IMR-90 (cell line): ENCODE data around the gene GALNT7. TPM values are rescaled to one million over a fixed set of nuclear protein-coding genes. Genes with fewer than 3 reads are reported as not detected.

Experiments used
- ATAC-seq: fragments of 200-7000 bp; cut with Tn5 transposase; 2 replicates; pipeline ENCODE4 v1.9.1; 2020; ENCODE audit warnings: low read depth, mild to moderate bottlenecking, moderate library complexity
- BruUV-seq: library from RNA; stranded (reverse); fragments of 400-500 nt; replicated peaks from 2 replicates; lab custom pipeline; 2021; lab: Mats Ljungman, UMichigan
- CTCF ChIA-PET: fragments of 300-600 bp; formaldehyde crosslinking; extraction: SDS; loops from one replicate; lab custom pipeline; 2021; ENCODE audit warnings: antibody characterized with exemption; lab: Yijun Ruan, JAX
- POLR2A ChIA-PET: fragments of 300-600 bp; sonication (Branson Sonifier 250); formaldehyde crosslinking; loops from one replicate; lab custom pipeline; 2022; ENCODE audit warnings: antibody characterized with exemption; ENCODE audit not compliant: unreplicated experiment; lab: Charles Lee
- DNase-seq: peaks from one replicate; pipeline ENCODE4 v3.0.0; 2013
- H2AFZ ChIP-seq: replicated peaks from 2 replicates; pipeline ENCODE3; 2013; ENCODE audit warnings: low read length, mild to moderate bottlenecking; ENCODE audit not compliant: poor library complexity
- H2AK5ac ChIP-seq: 2 replicates; pipeline ENCODE4 v1.6.1; 2013; ENCODE audit warnings: low read depth, low read length, inconsistent platforms
- H2AK9ac ChIP-seq: replicated peaks from 2 replicates; pipeline ENCODE3; 2013; ENCODE audit warnings: mild to moderate bottlenecking, low read depth, low read length, moderate library complexity; ENCODE audit not compliant: poor library complexity
- H2BK120ac ChIP-seq: 2 replicates; pipeline ENCODE4 v1.6.1; 2013; ENCODE audit warnings: low read depth, low read length, inconsistent platforms
- H2BK15ac ChIP-seq: 3 replicates; pipeline ENCODE4 v1.6.1; 2013; ENCODE audit warnings: low read depth, low read length, inconsistent platforms
- H2BK20ac ChIP-seq: 2 replicates; pipeline ENCODE4 v1.6.1; 2013; ENCODE audit warnings: low read depth, mild to moderate bottlenecking, inconsistent platforms, low read length, moderate library complexity
- H2BK5ac ChIP-seq: 2 replicates; pipeline ENCODE4 v1.6.1; 2013; ENCODE audit warnings: mild to moderate bottlenecking, low read depth, low read length, inconsistent platforms; ENCODE audit not compliant: poor library complexity, severe bottlenecking
- H3K14ac ChIP-seq: replicated peaks from 2 replicates; pipeline ENCODE4 v1.6.1; 2013; ENCODE audit warnings: low read depth, low read length, inconsistent platforms
- H3K18ac ChIP-seq: 2 replicates; pipeline ENCODE4 v1.6.1; 2013; ENCODE audit warnings: low read depth, low read length, control low read depth
- H3K23ac ChIP-seq: 2 replicates; pipeline ENCODE4 v1.6.1; 2013; ENCODE audit warnings: low read depth, low read length, inconsistent platforms
- H3K27ac ChIP-seq: 2 replicates; pipeline ENCODE4 v1.5.1; 2013; ENCODE audit warnings: mild to moderate bottlenecking, control low read depth, low read length; ENCODE audit not compliant: insufficient read depth
- H3K27me3 ChIP-seq: 2 replicates; pipeline ENCODE4 v1.6.1; 2013; ENCODE audit warnings: low read length; ENCODE audit not compliant: control insufficient read depth, insufficient read depth
- H3K36me3 ChIP-seq: 2 replicates; pipeline ENCODE4 v1.6.1; 2013; ENCODE audit warnings: low read length, mixed read lengths; ENCODE audit not compliant: control insufficient read depth, insufficient read depth
- H3K4ac ChIP-seq: 2 replicates; pipeline ENCODE4 v1.6.1; 2013; ENCODE audit warnings: low read depth, low read length, inconsistent platforms
- H3K4me1 ChIP-seq: 2 replicates; pipeline ENCODE4 v1.6.1; 2013; ENCODE audit warnings: low read length, mixed read lengths; ENCODE audit not compliant: control insufficient read depth, insufficient read depth
- H3K4me2 ChIP-seq: 2 replicates; pipeline ENCODE4 v1.6.1; 2013; ENCODE audit warnings: low read depth, mild to moderate bottlenecking, control low read depth, low read length, moderate library complexity
- H3K4me3 ChIP-seq: 2 replicates; pipeline ENCODE4 v1.5.1; 2013; ENCODE audit warnings: low read depth, mild to moderate bottlenecking, control low read depth, low read length, moderate library complexity; ENCODE audit not compliant: insufficient read depth
- H3K56ac ChIP-seq: 2 replicates; pipeline ENCODE4 v1.6.1; 2013; ENCODE audit warnings: low read length, inconsistent platforms; ENCODE audit not compliant: insufficient read depth; ENCODE audit errors: extremely low read depth
- H3K79me1 ChIP-seq, 2 experiments: 2 replicates each; pipeline ENCODE4 v1.6.1; 2013; ENCODE audit warnings: low read length in 2 of 2, inconsistent platforms in 1 of 2, low read depth in 1 of 2
- H3K9ac ChIP-seq: 2 replicates; pipeline ENCODE4 v1.6.1; 2013; ENCODE audit warnings: low read depth, low read length, control low read depth
- H3K9me1 ChIP-seq: 2 replicates; pipeline ENCODE4 v1.6.1; 2013; ENCODE audit warnings: low read length, inconsistent platforms; ENCODE audit not compliant: insufficient read depth
- H3K9me3 ChIP-seq: 2 replicates; pipeline ENCODE4 v1.6.1; 2013; ENCODE audit warnings: low read length; ENCODE audit not compliant: control insufficient read depth, insufficient read depth
- H4K20me1 ChIP-seq: 2 replicates; pipeline ENCODE4 v1.6.1; 2013; ENCODE audit warnings: low read length, inconsistent platforms; ENCODE audit not compliant: insufficient read depth
- H4K5ac ChIP-seq: 2 replicates; pipeline ENCODE4 v1.6.1; 2013; ENCODE audit warnings: mild to moderate bottlenecking, low read depth, low read length, control low read depth
- H4K8ac ChIP-seq, 2 experiments: 2 replicates each; pipeline ENCODE4 v1.6.1; 2013; ENCODE audit warnings: low read depth in 2 of 2, low read length in 2 of 2, control low read depth in 1 of 2, inconsistent platforms in 1 of 2
- H4K91ac ChIP-seq: 2 replicates; pipeline ENCODE4 v1.6.1; 2013; ENCODE audit warnings: low read depth, low read length, inconsistent platforms; ENCODE audit not compliant: insufficient read depth
- BHLHE40 ChIP-seq: fragments of 150-350 bp; IDR thresholded peaks from 2 replicates; pipeline ENCODE4 v1.6.1; 2016; ENCODE audit warnings: mild to moderate bottlenecking, low read depth, low read length
- CEBPB ChIP-seq: IDR thresholded peaks from 2 replicates; pipeline ENCODE4 v1.6.1; 2012; ENCODE audit warnings: low read depth, low read length, improper control_type of control experiment
- MAFK ChIP-seq: IDR thresholded peaks from 2 replicates; pipeline ENCODE4 v1.6.1; 2012; ENCODE audit warnings: low read depth, low read length, improper control_type of control experiment
- MAZ ChIP-seq: IDR thresholded peaks from 2 replicates; pipeline ENCODE4 v1.6.1; 2012; ENCODE audit warnings: low read depth, mild to moderate bottlenecking, low read length, improper control_type of control experiment, moderate library complexity, borderline replicate concordance
- MXI1 ChIP-seq: IDR thresholded peaks from 2 replicates; pipeline ENCODE4 v1.6.1; 2012; ENCODE audit warnings: low read depth, mild to moderate bottlenecking, low read length, moderate library complexity, borderline replicate concordance
- RCOR1 ChIP-seq: IDR thresholded peaks from 2 replicates; pipeline ENCODE4 v1.6.1; 2012; ENCODE audit warnings: mild to moderate bottlenecking, low read length, improper control_type of control experiment; ENCODE audit not compliant: insufficient replicate concordance
- WGBS, 2 experiments: methylation state at CpG; one replicate each; pipeline versions ENCODE4 v1.1.5 to v1.1.7; 2013; ENCODE audit warnings: missing lambda C conversion rate in 2 of 2; ENCODE audit not compliant: insufficient read length in 1 of 2; ENCODE audit errors: extremely low coverage in 2 of 2; 5-methylcytosine and 5-hydroxymethylcytosine counted together
- dilution Hi-C: fragments of 300-500 bp; cut with HindIII; formaldehyde crosslinking; loops from one replicate; pipeline ENCODE4 v1.14.3; 2018; ENCODE audit warnings: low sequenced_read_pairs; ENCODE audit not compliant: unreplicated experiment
- in situ Hi-C: fragments of 300-500 bp; cut with MboI; formaldehyde crosslinking; loops from 3 replicates; pipeline ENCODE4 v1.14.3; 2019; ENCODE audit warnings: low sequenced_read_pairs, inconsistent platforms, mixed read lengths
- intact Hi-C: fragments of 100-400 bp; cut with micrococcal nuclease; formaldehyde crosslinking; loops from 2 replicates; pipeline ENCODE4 v1.10.0; 2022
- polyA plus RNA-seq, 3 experiments: library from polyadenylated mRNA; depleted of rRNA; stranded (reverse); fragments of >200 nt; gene quantifications; 2 replicates each; pipeline ENCODE4 v1.2.3, GENCODE V29; 2012; ENCODE audit warnings: low replicate concordance in 1 of 3
- total RNA-seq: library from RNA; depleted of rRNA; stranded (reverse); fragments of >200 nt; gene quantifications from 2 replicates; pipeline ENCODE4 v1.2.3, GENCODE V29; 2012
- TF ChIP-seq, protein P1 (sequence below): conservative IDR thresholded peaks from 2 replicates; pipeline ENCODE4 v1.5.1; 2012; ENCODE audit warnings: mild to moderate bottlenecking, low read depth, low read length, improper control_type of control experiment

GALNT7 gene
- total and polyA plus RNA-seq, 2 of the 4 experiments (the other 2 are of a cell fraction): 19.1 to 31.2 TPM

DNA sequence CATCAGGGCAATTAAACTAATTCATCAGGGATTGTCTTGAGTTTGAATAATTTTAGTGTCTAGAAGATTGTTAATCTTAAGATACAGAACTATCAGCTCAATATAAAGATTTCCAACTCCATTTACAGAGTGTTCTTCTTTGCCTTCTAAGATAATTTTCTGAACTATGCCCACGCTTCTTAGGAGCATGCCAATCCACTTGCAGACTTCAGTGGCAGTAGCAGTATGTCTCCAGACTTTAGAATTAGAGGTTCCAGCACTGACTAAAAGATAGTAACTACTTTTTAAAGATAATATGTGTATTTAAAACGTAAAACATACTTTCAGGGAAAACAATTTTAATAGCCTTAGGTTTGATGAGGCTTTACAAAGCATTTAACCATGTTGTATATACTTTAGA, 34.2 kb upstream of the GALNT7 start:
- Histone ChIP-seq H2BK15ac (no peak overlapping the region), H4K20me1 (no peaks in the 10 kb centered on the region), H3K4me2 (no peak overlapping the region), H3K36me3 (no peaks in the 10 kb centered on the region), H3K56ac (no peak overlapping the region), H3K27ac (no peak overlapping the region), H2BK5ac (no peak overlapping the region), H2AK5ac (no peak overlapping the region), H3K4me3 (no peak overlapping the region), H2AK9ac (no peak overlapping the region), H3K79me1 (no peaks in the 10 kb centered on the region), H3K27me3 (no peaks in the 10 kb centered on the region; the same call in 1 of the 2 replicates), H3K4ac (no peak overlapping the region), H2BK120ac (no peak overlapping the region), H2BK20ac (no peak overlapping the region), H4K8ac (no peak overlapping the region), H3K9me1 (no peaks in the 10 kb centered on the region), H3K18ac (no peak overlapping the region), H3K14ac (no peak overlapping the region), H4K5ac (no peak overlapping the region), H3K4me1 (no peaks in the 10 kb centered on the region), H3K9ac (no peak overlapping the region), H3K9me3 (no peaks in the 10 kb centered on the region), H3K23ac (no peak overlapping the region), H2AFZ (no peak overlapping the region), H4K91ac (no peak overlapping the region)
- TF ChIP-seq MXI1 (no peak), RCOR1 (no peak), MAFK (no peak), BHLHE40 (no peak), CEBPB (no peak), MAZ (no peak)
- TF ChIP-seq, protein P1, sequence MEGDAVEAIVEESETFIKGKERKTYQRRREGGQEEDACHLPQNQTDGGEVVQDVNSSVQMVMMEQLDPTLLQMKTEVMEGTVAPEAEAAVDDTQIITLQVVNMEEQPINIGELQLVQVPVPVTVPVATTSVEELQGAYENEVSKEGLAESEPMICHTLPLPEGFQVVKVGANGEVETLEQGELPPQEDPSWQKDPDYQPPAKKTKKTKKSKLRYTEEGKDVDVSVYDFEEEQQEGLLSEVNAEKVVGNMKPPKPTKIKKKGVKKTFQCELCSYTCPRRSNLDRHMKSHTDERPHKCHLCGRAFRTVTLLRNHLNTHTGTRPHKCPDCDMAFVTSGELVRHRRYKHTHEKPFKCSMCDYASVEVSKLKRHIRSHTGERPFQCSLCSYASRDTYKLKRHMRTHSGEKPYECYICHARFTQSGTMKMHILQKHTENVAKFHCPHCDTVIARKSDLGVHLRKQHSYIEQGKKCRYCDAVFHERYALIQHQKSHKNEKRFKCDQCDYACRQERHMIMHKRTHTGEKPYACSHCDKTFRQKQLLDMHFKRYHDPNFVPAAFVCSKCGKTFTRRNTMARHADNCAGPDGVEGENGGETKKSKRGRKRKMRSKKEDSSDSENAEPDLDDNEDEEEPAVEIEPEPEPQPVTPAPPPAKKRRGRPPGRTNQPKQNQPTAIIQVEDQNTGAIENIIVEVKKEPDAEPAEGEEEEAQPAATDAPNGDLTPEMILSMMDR: no peak
- CTCF ChIA-PET: interaction anchor here (1.1 kb wide), 1 partner anchor 19 kb away, joined by 3 read pairs; no protein-coding TSS in a partner anchor
- DNase-seq: no peak
- WGBS, 2 experiments: no CpG with 5 or more reads among the region's 2 CpGs
- intact Hi-C loops (no loop called here), in situ Hi-C loops (no loop called here), dilution Hi-C loops (no loop called here)
- no TSS peak for BruUV-seq
- POLR2A ChIA-PET: no interaction called here
- no peak for ATAC-seq
